Endothelial cell of umbilical vein (primary cell): Measurements from ENCODE around the gene RUNDC1. TPM values are rescaled to one million over a fixed set of nuclear protein-coding genes. Genes with fewer than 3 reads are reported as not detected.
A peak's percentile ranks its signal among the peaks of the same experiment; 100 is the strongest.

Experiments
- polyA plus RNA-seq, 4 experiments: library from polyadenylated mRNA; depleted of rRNA in 3 of 4; stranded (reverse) in 3 of 4; unstranded in 1 of 4; fragments of >200 nt; gene quantifications; 2 replicates each; pipeline versions ENCODE4 v1.2.1 to v1.2.3, GENCODE V29; 2011 to 2012; ENCODE audit warnings: missing spikeins in 1 of 4
- small RNA-seq: library from RNA; depleted of rRNA; stranded (forward); fragments of <200 nt; gene quantifications from one replicate; pipeline ENCODE3, GENCODE V24; 2012; ENCODE audit warnings: low replicate concordance, low read depth; ENCODE audit not compliant: insufficient read depth, insufficient read length
- total RNA-seq: library from RNA; stranded (reverse); gene quantifications from 2 replicates; pipeline ENCODE4 v1.2.3, GENCODE V29; 2021

The RUNDC1 gene
- total and polyA plus RNA-seq, 2 donors (not counting 3 experiments of a cell fraction or from before 2014, with no cell fraction given), result 9.2 to 12.0 TPM

Small RNA genes within 50 kb of the gene (small RNA-seq; reads per million reads assigned to genes)
- gene AARSD1 (3.7 reads per million, percentile 26 among the genes with 10 or more reads in this experiment), gene RF00561 (not detected)

Other genes starting within 250 kb of the RUNDC1 start
- 29.8 and 31.4 TPM in 2 replicates for gene EZH1, start 235.5 kb upstream of the RUNDC1 start, total RNA-seq
- 27.8 and 33.7 TPM in 2 replicates for gene EZH1, start 235.5 kb upstream of the RUNDC1 start, polyA plus RNA-seq
- 71.0 and 106 TPM in 2 replicates for gene RAMP2, start 219.3 kb upstream of the RUNDC1 start, total RNA-seq
- 192 and 262 TPM in 2 replicates for gene RAMP2, start 219.3 kb upstream of the RUNDC1 start, polyA plus RNA-seq
- 45.0 and 47.1 TPM in 2 replicates for gene VPS25, start 207.1 kb upstream of the RUNDC1 start, total RNA-seq
- 86.8 and 107 TPM in 2 replicates for gene VPS25, start 207.1 kb upstream of the RUNDC1 start, polyA plus RNA-seq
- 1.9 TPM in 2 replicates for gene WNK4, start 200.0 kb upstream of the RUNDC1 start, total RNA-seq
- 0.48 and 0.84 TPM in 2 replicates for gene WNK4, start 200.0 kb upstream of the RUNDC1 start, polyA plus RNA-seq
- gene COA3, start 181.9 kb upstream of the RUNDC1 start, total RNA-seq, result 56.6 and 57.5 TPM in 2 replicates
- gene COA3, start 181.9 kb upstream of the RUNDC1 start, polyA plus RNA-seq, result 126 and 139 TPM in 2 replicates
- not detected in 2 replicates for gene CNTD1, start 181.7 kb upstream of the RUNDC1 start, total RNA-seq
- not detected in 2 replicates for gene CNTD1, start 181.7 kb upstream of the RUNDC1 start, polyA plus RNA-seq
- 92.3 and 93.5 TPM in 2 replicates for gene BECN1, start 156.3 kb upstream of the RUNDC1 start, total RNA-seq
- 51.4 and 63.1 TPM in 2 replicates for gene BECN1, start 156.3 kb upstream of the RUNDC1 start, polyA plus RNA-seq
- 126 and 133 TPM in 2 replicates for gene PSME3, start 147.2 kb upstream of the RUNDC1 start, total RNA-seq
- 94.7 and 98.4 TPM in 2 replicates for gene PSME3, start 147.2 kb upstream of the RUNDC1 start, polyA plus RNA-seq
- 1.6 and 1.9 TPM in 2 replicates for gene AOC2, start 136.0 kb upstream of the RUNDC1 start, total RNA-seq
- gene AOC2, start 136.0 kb upstream of the RUNDC1 start, polyA plus RNA-seq, result 0.62 and 0.65 TPM in 2 replicates
- 0.27 and 0.44 TPM in 2 replicates for gene AOC3, start 129.4 kb upstream of the RUNDC1 start, total RNA-seq
- gene AOC3, start 129.4 kb upstream of the RUNDC1 start, polyA plus RNA-seq, result 0.11 and 0.19 TPM in 2 replicates
- gene G6PC1, start 79.8 kb upstream of the RUNDC1 start, total RNA-seq, result not detected in 2 replicates
- not detected in 2 replicates for gene G6PC1, start 79.8 kb upstream of the RUNDC1 start, polyA plus RNA-seq
- 39.7 and 53.2 TPM in 2 replicates for gene AARSD1, start 16.1 kb upstream of the RUNDC1 start, total RNA-seq
- 38.3 and 42.8 TPM in 2 replicates for gene AARSD1, start 16.1 kb upstream of the RUNDC1 start, polyA plus RNA-seq
- not detected in 2 replicates for gene PTGES3L, start 485 bp upstream of the RUNDC1 start, total RNA-seq
- 0.23 and 0.45 TPM in 2 replicates for gene PTGES3L, start 485 bp upstream of the RUNDC1 start, polyA plus RNA-seq
- gene RPL27, start 17.9 kb downstream of the RUNDC1 start, total RNA-seq, result 1,014 and 1,102 TPM in 2 replicates
- gene RPL27, start 17.9 kb downstream of the RUNDC1 start, polyA plus RNA-seq, result 2,467 and 2,620 TPM in 2 replicates
- 9.4 and 11.1 TPM in 2 replicates for gene IFI35, start 26.2 kb downstream of the RUNDC1 start, total RNA-seq
- 22.5 and 23.5 TPM in 2 replicates for gene IFI35, start 26.2 kb downstream of the RUNDC1 start, polyA plus RNA-seq
- 482 and 487 TPM in 2 replicates for gene VAT1, start 41.8 kb downstream of the RUNDC1 start, total RNA-seq
- 339 and 370 TPM in 2 replicates for gene VAT1, start 41.8 kb downstream of the RUNDC1 start, polyA plus RNA-seq
- gene RND2, start 44.7 kb downstream of the RUNDC1 start, total RNA-seq, result 0.53 and 0.97 TPM in 2 replicates
- gene RND2, start 44.7 kb downstream of the RUNDC1 start, polyA plus RNA-seq, result 0.60 and 0.81 TPM in 2 replicates
- 25.7 and 29.0 TPM in 2 replicates for gene BRCA1, start 144.8 kb downstream of the RUNDC1 start, total RNA-seq
- gene BRCA1, start 144.8 kb downstream of the RUNDC1 start, polyA plus RNA-seq, result 13.5 and 14.3 TPM in 2 replicates
- 52.1 and 57.0 TPM in 2 replicates for gene NBR1, start 190.6 kb downstream of the RUNDC1 start, total RNA-seq
- gene NBR1, start 190.6 kb downstream of the RUNDC1 start, polyA plus RNA-seq, result 22.9 and 26.4 TPM in 2 replicates
- 11.5 and 14.8 TPM in 2 replicates for gene TMEM106A, start 231.3 kb downstream of the RUNDC1 start, total RNA-seq
- 12.9 and 14.3 TPM in 2 replicates for gene TMEM106A, start 231.3 kb downstream of the RUNDC1 start, polyA plus RNA-seq
- not detected in 2 replicates for gene CCDC200, start 248.1 kb downstream of the RUNDC1 start, total RNA-seq
- gene CCDC200, start 248.1 kb downstream of the RUNDC1 start, polyA plus RNA-seq, result not detected in 2 replicates